Measurements from ENCODE around the gene SLC29A1.

Gene SLC29A1

GRCh38 chr6:44254191-44255104 lies 31.1 kb downstream of the SLC29A1 start:
- DNase-seq (ENCODE audit: low spot score): no peak

GRCh38 chr6:44255105-44255808 lies 31.9 kb downstream of the SLC29A1 start:
- DNase-seq (ENCODE audit: low spot score): no peak

DNA sequence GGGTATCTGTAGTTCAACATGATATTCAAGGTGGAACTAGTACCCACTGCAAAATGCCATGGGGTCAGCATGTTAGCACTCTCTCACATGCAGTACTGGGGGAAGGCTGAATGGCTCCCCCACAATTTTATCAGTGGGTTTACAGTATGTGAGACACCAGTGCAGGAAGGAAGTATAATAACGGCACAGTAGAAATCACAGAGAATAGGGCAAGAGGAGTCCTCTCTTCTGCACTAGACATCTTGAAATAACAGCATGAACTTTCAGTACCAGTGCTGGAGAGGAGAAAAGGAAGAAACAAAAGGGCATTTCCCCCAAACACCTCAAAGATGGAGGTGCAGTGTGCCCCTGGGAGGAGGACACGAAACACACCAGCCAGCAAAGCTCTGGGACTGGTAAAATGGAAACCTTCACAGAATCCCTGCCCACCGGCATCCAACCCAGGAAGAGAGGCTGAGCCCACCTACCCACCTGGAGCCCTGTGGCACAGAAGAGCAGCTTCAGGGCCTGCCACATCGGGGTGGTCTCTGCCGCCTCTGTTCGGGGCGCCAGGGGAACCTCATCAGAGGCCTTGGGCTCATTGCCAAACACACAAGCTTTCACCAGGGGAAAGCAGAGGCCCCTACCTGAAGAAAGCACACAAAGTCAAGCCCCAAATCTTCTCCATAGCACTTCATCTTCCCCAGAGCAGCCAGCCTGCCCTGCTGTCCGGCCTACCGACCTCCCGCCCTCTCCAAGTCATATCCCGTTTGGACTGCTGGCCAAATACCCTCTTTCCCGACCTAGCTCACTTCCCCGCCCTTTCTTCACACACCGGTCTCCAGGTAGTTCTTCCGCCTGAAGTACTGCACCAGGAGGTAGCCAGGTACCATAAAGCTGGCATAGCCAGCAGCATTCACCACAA lies 32.7 kb downstream of the SLC29A1 start:
- DNase-seq (ENCODE audit: low spot score): no peak

- no peak for DNase-seq (ENCODE audit: low spot score)
Observed at GRCh38 chr6:44256775-44257024, 33.3 kb downstream of the SLC29A1 start.

DNA sequence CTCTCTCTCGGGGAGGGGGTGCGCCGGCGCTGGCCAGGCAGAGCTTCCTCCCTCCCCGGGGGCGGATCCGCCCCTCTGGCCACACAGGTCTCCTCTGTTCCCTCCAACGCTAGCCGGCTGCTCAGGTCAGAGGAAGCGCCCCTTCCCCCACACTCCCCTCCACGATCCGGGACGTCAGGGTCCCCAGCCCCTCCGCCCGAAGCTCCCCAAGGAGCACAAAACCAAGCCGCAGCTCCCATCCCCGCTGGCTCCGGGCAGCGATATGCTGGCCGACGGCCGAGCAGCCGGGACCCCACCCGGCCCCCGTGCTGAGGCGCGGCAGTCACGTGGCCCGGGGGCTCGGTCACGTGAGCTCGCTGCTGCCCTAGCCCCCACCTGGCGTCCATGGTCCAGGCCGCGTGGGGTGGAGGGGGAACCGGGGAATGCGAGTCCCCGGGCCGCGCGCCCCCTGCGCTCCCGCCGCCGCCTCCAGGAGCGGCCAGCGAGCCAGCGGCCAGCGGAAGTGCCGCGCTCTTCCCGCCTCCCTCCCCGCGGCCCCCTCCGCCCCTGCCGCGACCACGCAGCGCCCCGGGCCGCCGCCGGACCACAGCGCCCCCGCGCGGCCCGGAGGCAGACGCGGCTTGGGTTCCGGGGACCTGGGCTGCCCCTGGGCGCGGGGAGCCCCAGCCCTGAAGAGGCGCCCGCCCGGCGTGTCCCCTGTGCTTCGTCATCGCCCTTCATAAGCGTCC lies 33.8 kb downstream of the SLC29A1 start, which contains the start of gene SLC35B2:
TSS of gene SLC35B2 (minus strand) at position 504 of the 728 bp plus-strand sequence. CDS start at position 386, 118 bp downstream.
- peak; percentile 74 for DNase-seq (ENCODE audit: low spot score)

DNA sequence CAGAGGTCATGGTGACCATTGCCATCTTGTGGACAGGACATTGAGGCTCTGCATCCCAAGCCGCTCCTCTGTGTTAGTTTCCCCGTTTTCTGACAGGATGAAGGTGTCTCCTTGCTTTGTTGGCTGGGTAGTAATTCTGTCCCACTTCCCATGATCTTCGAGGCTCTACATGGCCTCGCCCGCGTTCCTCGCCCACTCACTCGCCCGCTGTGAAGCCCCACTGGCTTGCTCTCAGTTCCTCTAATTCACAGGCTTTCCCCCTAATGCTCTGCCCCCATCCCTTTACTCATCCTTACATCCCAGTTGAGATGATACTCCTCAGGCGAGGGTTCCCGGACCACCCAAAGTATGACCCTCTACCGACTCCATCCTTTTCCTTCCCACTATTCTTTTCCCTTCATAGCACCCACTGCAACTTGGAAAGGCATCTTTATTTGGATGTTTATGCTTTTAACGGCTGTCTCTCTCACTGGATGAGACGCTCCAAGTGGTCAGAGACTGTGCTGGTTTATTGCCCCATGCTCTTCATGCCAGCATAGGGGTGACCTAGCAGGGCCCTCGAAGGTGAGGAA lies 34.4 kb downstream of the SLC29A1 start:
- DNase-seq (ENCODE audit: low spot score): no peak

- DNase-seq (ENCODE audit: low spot score): no peak
Observed at GRCh38 chr6:44258325-44258863, 35.0 kb downstream of the SLC29A1 start.

- DNase-seq (ENCODE audit: low spot score): no peak
Observed at GRCh38 chr6:44258921-44259320, 35.5 kb downstream of the SLC29A1 start.

GRCh38 chr6:44260011-44260410 lies 36.6 kb downstream of the SLC29A1 start:
- DNase-seq (ENCODE audit: low spot score): no peak

DNA sequence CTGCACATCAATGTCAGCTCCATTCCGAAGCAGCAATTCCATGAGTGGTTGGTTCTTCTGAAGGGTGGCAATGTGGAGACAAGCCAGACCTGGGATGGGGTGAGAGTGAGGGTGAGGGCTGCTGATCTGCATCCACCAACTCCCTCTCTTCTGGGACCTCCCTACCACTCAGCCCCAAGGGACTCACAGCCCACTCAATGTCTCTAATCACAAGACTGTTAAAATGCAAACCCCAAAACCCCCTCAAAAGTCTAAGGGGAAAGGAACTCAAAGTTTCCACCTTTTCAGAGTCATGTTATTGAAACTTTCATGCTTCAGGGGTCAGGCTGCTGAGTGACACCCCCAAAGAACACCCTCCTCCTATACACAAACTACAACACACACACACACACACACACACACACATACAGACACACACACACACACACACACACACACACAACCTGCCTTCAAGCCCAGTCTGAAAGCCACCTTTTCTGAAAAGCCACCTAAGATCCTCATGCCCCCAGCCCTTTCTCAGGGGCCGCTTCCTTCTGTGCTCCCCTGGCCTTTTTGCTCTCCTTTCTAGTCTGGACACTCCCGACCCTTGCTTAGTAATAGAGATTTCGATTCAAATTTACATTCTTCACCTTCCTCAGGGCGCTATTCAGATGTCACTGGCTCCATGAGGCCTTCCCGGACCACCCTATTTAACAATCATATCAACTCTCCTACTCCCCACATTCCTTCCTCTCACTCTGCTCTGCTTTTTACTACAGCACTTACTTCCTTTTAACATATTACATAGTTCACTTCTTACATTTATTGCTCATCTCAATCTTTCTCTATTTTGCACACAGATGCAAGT lies 37.3 kb downstream of the SLC29A1 start:
- DNase-seq (ENCODE audit: low spot score): no peak

GRCh38 chr6:44261581-44261980 lies 38.2 kb downstream of the SLC29A1 start:
- no peak for DNase-seq (ENCODE audit: low spot score)

DNA sequence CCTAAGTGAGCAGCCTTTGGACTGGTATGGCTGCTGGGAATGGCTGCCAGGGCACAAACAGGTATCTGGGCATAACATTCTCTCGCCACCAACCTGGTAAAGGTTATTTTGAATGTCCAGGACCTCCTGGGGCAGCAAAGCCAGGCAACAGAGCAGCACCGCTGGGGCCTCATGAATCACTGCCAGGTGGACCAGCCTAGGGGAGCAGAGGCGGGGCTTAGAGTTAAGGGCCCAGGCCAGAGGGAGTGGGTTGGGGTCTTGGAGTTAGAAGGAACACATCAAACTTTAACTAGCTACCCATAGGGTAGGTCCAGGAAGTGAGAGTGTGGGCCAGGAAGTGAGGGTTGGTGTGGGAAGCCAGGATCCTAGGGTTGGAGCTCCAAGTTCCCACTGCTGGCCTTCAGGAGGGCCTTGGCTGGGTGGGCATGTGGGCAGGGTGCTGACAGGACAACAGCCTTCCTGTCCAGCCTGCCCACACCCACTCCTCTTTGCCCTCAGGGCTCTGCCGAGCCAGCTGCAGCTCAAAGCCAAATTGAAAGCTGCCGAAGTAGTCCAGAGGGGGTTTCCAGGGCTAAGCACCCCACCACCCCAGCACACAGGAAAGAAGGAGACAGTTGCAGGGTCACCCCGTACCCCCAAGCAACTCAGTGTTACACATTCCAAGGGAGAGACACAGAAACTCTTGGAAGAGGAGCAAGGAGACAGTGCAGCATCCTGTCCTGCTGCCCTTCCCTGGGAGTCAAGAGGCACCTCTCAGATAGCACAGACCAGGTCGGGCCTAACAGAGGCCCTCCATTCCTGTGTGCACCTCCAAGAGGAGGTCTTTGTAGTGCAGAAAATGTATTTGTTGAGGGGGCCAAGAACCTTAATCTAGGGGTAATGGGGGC lies 39.3 kb downstream of the SLC29A1 start:
- DNase-seq (ENCODE audit: low spot score): no peak

- DNase-seq (ENCODE audit: low spot score): no peak
Observed at GRCh38 chr6:44263354-44264100, 40.1 kb downstream of the SLC29A1 start.

DNA sequence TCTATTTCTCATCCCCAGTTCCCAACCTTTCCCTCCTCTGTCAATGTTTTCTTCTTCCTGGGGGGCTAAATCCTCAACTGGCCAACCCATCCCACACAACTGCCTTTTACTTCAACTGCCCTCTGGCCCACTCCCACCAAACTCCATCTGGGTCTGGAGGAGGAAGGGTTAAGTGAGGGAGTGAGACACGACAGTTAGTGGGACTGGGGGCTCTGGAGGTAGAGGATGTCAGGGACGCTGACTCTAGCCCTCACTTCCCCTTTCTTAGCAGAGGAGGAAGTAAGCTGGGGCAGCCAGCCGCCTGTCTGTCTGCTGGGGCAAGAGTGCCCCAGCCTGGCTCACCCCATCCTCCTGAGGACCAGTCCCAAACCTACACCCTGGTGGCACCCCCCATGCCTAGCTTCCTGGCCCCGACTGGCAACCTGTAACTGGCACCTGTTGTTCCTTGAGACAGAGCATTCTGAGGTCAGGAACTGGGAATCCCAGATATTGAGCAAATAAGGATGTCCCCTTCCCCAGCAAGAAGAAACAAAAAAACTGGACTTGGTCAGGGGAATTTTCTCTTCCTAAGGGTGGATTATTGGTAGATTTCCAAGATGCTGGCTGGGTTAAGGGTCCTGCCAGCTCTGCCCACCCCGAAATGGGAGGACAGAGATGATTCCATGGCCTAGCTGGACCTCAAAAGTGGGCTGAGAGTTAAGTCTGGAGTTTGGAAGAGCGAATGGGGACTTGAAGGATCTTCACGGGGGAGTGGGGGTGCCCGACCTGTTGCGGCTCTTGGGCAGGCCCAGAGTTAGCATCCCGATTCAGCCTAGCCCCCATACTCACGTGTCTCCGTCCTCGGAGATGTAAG lies 41.0 kb downstream of the SLC29A1 start:
- peak; percentile 9 for DNase-seq (ENCODE audit: low spot score)

DNA sequence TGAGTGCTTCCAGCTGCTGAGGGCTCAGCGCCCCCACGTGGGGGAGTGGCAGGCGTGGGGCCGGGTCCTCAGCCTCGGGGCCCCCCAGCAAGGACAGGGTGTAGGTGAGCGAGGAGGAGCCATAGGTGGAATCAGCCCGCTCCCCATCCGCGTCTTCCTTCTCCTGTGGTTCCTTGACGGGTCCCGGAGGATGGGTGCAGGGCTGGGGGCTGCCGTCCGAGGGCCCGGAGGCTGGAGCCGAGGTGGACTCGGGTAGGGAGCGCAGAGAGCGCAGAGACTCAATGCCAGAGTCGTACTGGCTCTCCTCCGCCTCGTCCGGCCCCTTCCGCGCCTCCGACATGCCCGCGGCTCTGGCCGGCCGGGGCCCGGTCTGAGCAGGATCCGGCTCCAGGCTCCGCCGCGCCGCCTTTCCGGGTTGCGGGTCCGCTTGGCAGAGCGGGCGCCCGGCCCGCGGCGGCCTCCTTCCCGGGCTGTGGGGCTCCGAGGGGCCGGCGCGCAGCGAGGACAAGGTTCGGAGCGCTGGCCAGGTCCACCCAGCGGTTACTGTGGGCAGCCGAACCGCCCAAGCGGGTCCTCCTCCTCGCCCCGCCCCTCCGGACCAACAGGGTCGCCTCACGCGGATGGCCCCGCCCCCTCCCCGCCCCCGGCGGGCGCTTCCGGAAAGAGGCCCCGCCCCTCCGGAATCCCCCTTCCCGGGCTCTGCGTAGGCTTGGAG lies 41.8 kb downstream of the SLC29A1 start, which contains the start of gene NFKBIE:
TSS of gene NFKBIE (minus strand) at position 545 of the 715 bp plus-strand sequence. CDS start at position 340, 205 bp downstream.
- peak; percentile 77 for DNase-seq (ENCODE audit: low spot score)

DNA sequence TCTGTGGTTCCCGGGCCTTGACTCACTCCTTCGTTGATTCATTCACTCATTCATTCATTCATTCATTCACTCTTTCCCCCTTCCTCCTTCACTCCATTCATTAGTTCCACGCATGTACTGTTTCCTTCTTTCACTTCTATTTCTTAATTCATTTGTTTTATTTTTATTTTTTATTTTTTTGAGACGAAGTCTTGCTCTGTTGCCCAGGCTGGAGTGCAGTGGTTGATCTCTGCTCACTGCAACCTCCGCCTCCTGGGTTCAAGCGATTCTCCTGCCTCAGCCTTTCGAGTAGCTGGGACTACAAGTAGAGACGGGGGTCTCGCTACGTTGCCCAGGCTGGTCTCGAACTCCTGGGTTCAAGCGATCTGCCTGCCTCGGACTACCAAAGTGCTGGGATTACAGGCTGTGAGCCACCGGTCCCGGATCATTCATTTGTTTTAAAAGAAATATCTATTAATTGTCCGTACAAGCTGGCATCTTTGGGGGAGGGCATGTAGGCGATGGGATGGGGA lies 42.4 kb downstream of the SLC29A1 start:
- DNase-seq (ENCODE audit: low spot score): no peak

Data from SK-N-DZ (cell line).